Fibroblast of lung (primary cell): Measurements from ENCODE around the gene VPS37C. TPM values are rescaled to one million over a fixed set of nuclear protein-coding genes. Genes with fewer than 3 reads are reported as not detected.
"Not testable (repeated sequence)": the region's sequence is repeated elsewhere in the genome, so short reads cannot be mapped to it uniquely, and the experiment has no call there.

Source experiments
- DNase-seq, 2 donors: peaks; one replicate each; pipeline versions ENCODE4 v3.0.0 to v3.0.0-alpha.2; 2010; ENCODE audit warnings: low read depth in 2 of 2
- H2AFZ ChIP-seq: 2 replicates; pipeline ENCODE4 v1.5.1; 2012; ENCODE audit warnings: low read length, control low read depth, inconsistent platforms
- H3K27ac ChIP-seq: 2 replicates; pipeline ENCODE4 v1.5.1; 2011; ENCODE audit warnings: low read length, control low read depth; ENCODE audit not compliant: insufficient read depth
- H3K27me3 ChIP-seq: 2 replicates; pipeline ENCODE4 v1.5.1; 2011; ENCODE audit warnings: mild to moderate bottlenecking, low read length; ENCODE audit not compliant: control insufficient read depth, insufficient read depth
- H3K36me3 ChIP-seq: 2 replicates; pipeline ENCODE4 v1.5.1; 2011; ENCODE audit warnings: low read length; ENCODE audit not compliant: control insufficient read depth, insufficient read depth
- H3K4me1 ChIP-seq: 2 replicates; pipeline ENCODE4 v1.5.1; 2011; ENCODE audit warnings: low read length; ENCODE audit not compliant: control insufficient read depth, insufficient read depth; ENCODE audit errors: extremely low read depth
- H3K4me2 ChIP-seq: 2 replicates; pipeline ENCODE4 v1.5.1; 2011; ENCODE audit warnings: low read length, control low read depth; ENCODE audit not compliant: insufficient read depth; ENCODE audit errors: extremely low read depth
- H3K4me3 ChIP-seq, 4 experiments: fragments of 200-600 bp in 1 of 4; sonication (generic) in 1 of 4; replicated peaks in 1 of 4; 2 replicates each; pipeline ENCODE4 v1.5.1; 2011 to 2016; ENCODE audit warnings: low read length in 4 of 4, low read depth in 3 of 4, mild to moderate bottlenecking in 3 of 4, control low read depth in 2 of 4, inconsistent platforms in 1 of 4, mixed read lengths in 1 of 4; ENCODE audit not compliant: insufficient read depth in 1 of 4; ENCODE audit errors: control extremely low read depth in 1 of 4
- H3K79me2 ChIP-seq: 2 replicates; pipeline ENCODE4 v1.5.1; 2012; ENCODE audit warnings: mild to moderate bottlenecking, low read length, inconsistent platforms; ENCODE audit not compliant: control insufficient read depth, insufficient read depth
- H3K9ac ChIP-seq: 2 replicates; pipeline ENCODE4 v1.5.1; 2011; ENCODE audit warnings: mild to moderate bottlenecking, low read length, control low read depth; ENCODE audit not compliant: insufficient read depth
- H3K9me3 ChIP-seq: 2 replicates; pipeline ENCODE4 v1.5.1; 2012; ENCODE audit warnings: low read depth, low read length; ENCODE audit not compliant: control insufficient read depth, insufficient read depth
- H4K20me1 ChIP-seq: 2 replicates; pipeline ENCODE4 v1.5.1; 2011; ENCODE audit warnings: low read length; ENCODE audit not compliant: control insufficient read depth, insufficient read depth; ENCODE audit errors: extremely low read depth
- CTCF ChIP-seq, 2 donors: IDR thresholded peaks in 1 of 2; conservative IDR thresholded peaks in 1 of 2; 1 replicate in 1 of 2; 2 replicates in 1 of 2; pipeline ENCODE4 v1.5.1; 2011 to 2012; ENCODE audit warnings: low read length in 2 of 2, control low read depth in 1 of 2, inconsistent platforms in 1 of 2, low read depth in 1 of 2, mild to moderate bottlenecking in 1 of 2
- EZH2 ChIP-seq: IDR thresholded peaks from 2 replicates; pipeline ENCODE4 v1.5.1; 2012; ENCODE audit warnings: low read length, control low read depth, mild to moderate bottlenecking; ENCODE audit errors: missing control alignments
- polyA plus RNA-seq, 2 donors: library from polyadenylated mRNA; depleted of rRNA in 1 of 2; stranded (reverse) in 1 of 2; unstranded in 1 of 2; fragments of >200 nt; gene quantifications; 2 replicates each; pipeline ENCODE4 v1.2.1, GENCODE V29; 2011 to 2012; ENCODE audit warnings: missing spikeins in 1 of 2
- total RNA-seq: library from RNA; depleted of rRNA; stranded (reverse); fragments of >200 nt; gene quantifications from 2 replicates; pipeline ENCODE4 v1.2.1, GENCODE V29; 2014

The VPS37C gene
- total and polyA plus RNA-seq, 2 donors (not counting 1 experiment from before 2014, with no cell fraction given), result 7.6 to 9.9 TPM

GRCh38 chr11:61181489-61181888 is 20.3 kb upstream of the VPS37C start:
- H3K36me3 ChIP-seq, result no peaks in the 10 kb centered on the region
- H2AFZ ChIP-seq, result no peak overlapping the region
- no peak for DNase-seq
- no peak for TF ChIP-seq CTCF (conservative IDR thresholded peaks at IDR 0.05 in 1 of 2, IDR thresholded peaks at IDR 0.05 in 1 of 2; ENCODE audit: low read depth in 1 of 2, low read length in 2 of 2)
- TF ChIP-seq EZH2, result no peak
- no peak overlapping the region for H3K4me2 ChIP-seq
- H3K9me3 ChIP-seq, result no peaks in the 10 kb centered on the region
- H4K20me1 ChIP-seq, result no peaks in the 10 kb centered on the region
- no peaks in the 10 kb centered on the region for H3K27me3 ChIP-seq
- H3K9ac ChIP-seq, result no peak overlapping the region
- no peaks in the 10 kb centered on the region for H3K4me1 ChIP-seq
- no peak overlapping the region for H3K27ac ChIP-seq
- H3K4me3 ChIP-seq, result no peak overlapping the region
- no peaks in the 10 kb centered on the region for H3K79me2 ChIP-seq

- H3K4me1 ChIP-seq, H3K79me2 ChIP-seq, H3K4me3 ChIP-seq, H3K9ac ChIP-seq, H3K4me2 ChIP-seq, H3K27me3 ChIP-seq, H3K36me3 ChIP-seq, DNase-seq, H2AFZ ChIP-seq, H3K9me3 ChIP-seq, H3K27ac ChIP-seq, H4K20me1 ChIP-seq: not testable (repeated sequence)
These were observed 19.0 kb upstream of the VPS37C start for GRCh38 chr11:61180205-61180604.

- no peak for TF ChIP-seq CTCF (conservative IDR thresholded peaks at IDR 0.05 in 1 of 2, IDR thresholded peaks at IDR 0.05 in 1 of 2; ENCODE audit: low read depth in 1 of 2, low read length in 2 of 2)
- TF ChIP-seq EZH2, result no peak
These were observed 15.2 kb upstream of the VPS37C start for GRCh38 chr11:61176446-61176845.

More at GRCh38 chr11:61176446-61176845, 15.2 kb upstream of the VPS37C start:
- Histone ChIP-seq H3K36me3 (no peaks in the 10 kb centered on the region), H2AFZ (no peak overlapping the region), H3K27ac (no peak overlapping the region), H3K27me3 (peaks cover 16% of the 10 kb centered on the region), H3K79me2 (no peaks in the 10 kb centered on the region), H3K9me3 (no peaks in the 10 kb centered on the region), H4K20me1 (no peaks in the 10 kb centered on the region), H3K4me2 (no peak overlapping the region), H3K9ac (no peak overlapping the region), H3K4me1 (no peaks in the 10 kb centered on the region), H3K4me3 (no peak overlapping the region)
- no peak for DNase-seq
